Pancreas (tissue), 10 donors: ENCODE data around the gene CCHCR1. TPM values are rescaled to one million over a fixed set of nuclear protein-coding genes. Genes with fewer than 3 reads are reported as not detected.
"Not testable (repeated sequence)": the region's sequence is repeated elsewhere in the genome, so short reads cannot be mapped to it uniquely, and the experiment has no call there.

Experiments used
- ATAC-seq, 4 donors: fragments of 200-7000 bp; cut with Tn5 transposase; one replicate each; pipeline versions ENCODE4 v1.8.0 to v1.9.1; 2020; ENCODE audit warnings: mild to moderate bottlenecking in 4 of 4, moderate library complexity in 4 of 4
- DNase-seq, 6 donors: peaks; one replicate each; pipeline ENCODE4 v3.0.0-alpha.2; 2020
- FAIRE-seq: peaks from 2 replicates; lab custom pipeline; 2012; peaks lifted over from hg19 to GRCh38; lab: Jason Lieb, UNC
- H3K27ac ChIP-seq, 4 donors: fragments of 200-600 bp; sonication (generic); 1 replicate in 3 of 4; 2 replicates in 1 of 4; pipeline versions ENCODE4 v1.5.0 to v1.8.0; 2020
- H3K27me3 ChIP-seq, 4 donors: fragments of 200-600 bp; one replicate each; pipeline ENCODE4 v1.8.0; 2021
- H3K36me3 ChIP-seq, 3 donors: fragments of 200-600 bp; sonication (generic) in 1 of 3; one replicate each; pipeline versions ENCODE4 v1.5.0 to v1.8.0; 2020 to 2021
- H3K4me1 ChIP-seq, 3 donors: fragments of 200-600 bp; one replicate each; pipeline ENCODE4 v1.8.0; 2021
- H3K4me3 ChIP-seq, 4 donors: fragments of 200-600 bp; sonication (generic) in 2 of 4; one replicate each; pipeline versions ENCODE4 v1.5.0 to v1.8.0; 2020 to 2021
- H3K9me3 ChIP-seq, 4 donors: fragments of 200-600 bp; one replicate each; pipeline ENCODE4 v1.8.0; 2021
- WGBS, 2 donors: extraction: QIAGEN DNeasy Blood & Tissue Kit; methylation state at CpG; one replicate each; pipeline ENCODE4 v1.1.7; 2013; 5-methylcytosine and 5-hydroxymethylcytosine counted together
- intact Hi-C, 3 donors: fragments of 100-400 bp; cut with DNase I; formaldehyde crosslinking; loops; one replicate each; pipeline versions ENCODE4 v1.11.1 to v1.14.2; 2022
- polyA plus RNA-seq, 2 donors: library from polyadenylated mRNA; stranded (reverse); fragments of 200-250 nt; gene quantifications; one replicate each; pipeline ENCODE4 v1.2.3, GENCODE V29; 2013
- total RNA-seq, 6 donors: library from RNA; stranded (reverse); fragmentation: NEBNext Ultra II Directional in 4 of 6; extraction: Animal tissue kit (Norgen Biotek cat#: 25700) in 4 of 6; gene quantifications; one replicate each; pipeline versions ENCODE4 v1.2.1 to v1.2.4, GENCODE V29; 2021 to 2023
- TF ChIP-seq, protein P1 (sequence below), 4 donors: fragments of 200-600 bp; sonication (generic) in 3 of 4; IDR thresholded peaks; one replicate each; pipeline versions ENCODE4 v1.5.0 to v1.8.0; 2021; ENCODE audit warnings: antibody characterized with exemption in 4 of 4
- donor health status: healthy with polysubstance abuse.
- donor health status: DM: no; HTN: no; CAD: no; lungs with moderate emphysema.
- donor health status: DM: no; HTN: no; CAD: no.
- donor health status: control.
- donor health status: control.
- donor health status: Bipolar disorder and iron deficiency.
- donor health status: DM: yes; HTN: yes; CAD: no.
- donor health status: DM: no; HTN: no; CAD: no.
- donor health status: DM: no; HTN: no; CAD: no.
- donor health status: DM: yes; HTN: yes; CAD: no.

CCHCR1 gene
- total and polyA plus RNA-seq, 8 donors = 6.7 to 27.0 (median 15.6) TPM

DNA sequence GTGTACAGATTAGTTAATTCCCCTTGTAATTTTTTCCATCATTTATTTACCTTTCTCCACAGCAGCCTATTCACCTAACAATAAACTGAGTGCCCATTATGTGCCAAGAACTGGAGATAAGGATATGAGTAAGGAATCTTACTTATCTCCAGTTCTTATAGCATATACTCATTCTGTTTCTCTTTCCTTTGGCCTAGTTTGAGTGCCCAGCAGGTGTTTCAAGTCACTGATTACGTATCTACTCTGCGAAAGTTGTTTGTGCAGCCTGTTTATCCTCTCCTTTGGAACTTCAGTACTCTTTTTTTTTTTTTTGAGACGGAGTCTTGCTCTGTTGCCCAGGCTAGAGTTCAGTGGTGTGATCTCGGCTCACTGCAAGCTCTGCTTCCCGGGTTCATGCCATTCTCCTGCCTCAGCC, 30.2 kb upstream of the CCHCR1 start:
- intact Hi-C loops = no loop called here
- peak overlapping the region; percentile 88 to 98 (median 94) for H3K27ac ChIP-seq
- TF ChIP-seq, protein P1, sequence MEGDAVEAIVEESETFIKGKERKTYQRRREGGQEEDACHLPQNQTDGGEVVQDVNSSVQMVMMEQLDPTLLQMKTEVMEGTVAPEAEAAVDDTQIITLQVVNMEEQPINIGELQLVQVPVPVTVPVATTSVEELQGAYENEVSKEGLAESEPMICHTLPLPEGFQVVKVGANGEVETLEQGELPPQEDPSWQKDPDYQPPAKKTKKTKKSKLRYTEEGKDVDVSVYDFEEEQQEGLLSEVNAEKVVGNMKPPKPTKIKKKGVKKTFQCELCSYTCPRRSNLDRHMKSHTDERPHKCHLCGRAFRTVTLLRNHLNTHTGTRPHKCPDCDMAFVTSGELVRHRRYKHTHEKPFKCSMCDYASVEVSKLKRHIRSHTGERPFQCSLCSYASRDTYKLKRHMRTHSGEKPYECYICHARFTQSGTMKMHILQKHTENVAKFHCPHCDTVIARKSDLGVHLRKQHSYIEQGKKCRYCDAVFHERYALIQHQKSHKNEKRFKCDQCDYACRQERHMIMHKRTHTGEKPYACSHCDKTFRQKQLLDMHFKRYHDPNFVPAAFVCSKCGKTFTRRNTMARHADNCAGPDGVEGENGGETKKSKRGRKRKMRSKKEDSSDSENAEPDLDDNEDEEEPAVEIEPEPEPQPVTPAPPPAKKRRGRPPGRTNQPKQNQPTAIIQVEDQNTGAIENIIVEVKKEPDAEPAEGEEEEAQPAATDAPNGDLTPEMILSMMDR (IDR thresholded peaks at IDR 0.05) = no peak
- H3K4me1 ChIP-seq = peaks cover 13 to 30% (median 14%) of the 10 kb centered on the region in 3 donors
- FAIRE-seq (peak; percentile 29), ATAC-seq (peak; percentile 79 to 86 (median 82)), DNase-seq (peak in 2 of 6 donors; percentile 57 to 64)
- no peaks in the 10 kb centered on the region for H3K9me3 ChIP-seq
- 25 to 30% methylated on average over 5 of the region's 5 CpGs for WGBS, 2 donors
- no peaks in the 10 kb centered on the region for H3K27me3 ChIP-seq
- H3K4me3 ChIP-seq = no peak overlapping the region
- no peaks in the 10 kb centered on the region for H3K36me3 ChIP-seq

DNA sequence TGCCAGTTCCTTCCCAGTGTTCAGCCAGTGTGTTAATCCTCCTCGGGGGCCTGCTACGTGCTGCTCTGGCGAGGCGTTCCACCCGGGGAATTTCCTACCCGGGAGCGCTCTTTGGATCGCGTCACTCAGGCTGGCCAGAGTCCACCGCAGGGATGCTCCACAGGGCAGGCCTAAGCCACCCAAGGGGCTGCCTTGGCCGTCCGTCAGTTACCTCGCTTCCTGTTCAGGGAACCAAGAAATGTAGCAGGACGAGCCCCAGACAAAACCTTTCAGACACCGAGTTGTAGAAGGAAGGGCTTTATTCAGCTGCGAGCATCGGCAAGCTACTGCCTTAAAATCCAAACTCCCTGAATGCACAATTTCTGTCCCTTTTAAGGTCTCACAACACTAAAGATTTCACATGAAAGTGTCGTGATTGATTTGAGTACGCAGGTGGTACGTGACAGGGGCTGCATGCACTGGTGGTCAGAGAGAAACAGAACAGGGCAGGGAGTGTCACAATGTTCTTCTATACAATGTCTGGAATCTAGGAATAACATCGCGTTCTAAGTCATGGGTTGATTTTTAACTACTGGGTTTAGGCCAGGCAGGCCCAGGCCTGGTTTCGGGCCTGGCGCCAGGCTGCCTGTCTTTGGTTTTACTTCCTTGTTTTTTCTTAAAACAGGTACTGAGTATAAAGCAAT, 28.6 kb upstream of the CCHCR1 start:
- DNase-seq (peak; percentile 70 to 89 (median 82)), FAIRE-seq (no peak), ATAC-seq (peak; percentile 30 to 60 (median 44))
- Histone ChIP-seq H3K4me3 (peak overlapping the region in 3 of 4 donors; percentile 28 to 56 (median 44)), H3K27ac (peak overlapping the region; percentile 88 to 98 (median 94)), H3K9me3 (no peaks in the 10 kb centered on the region), H3K36me3 (no peaks in the 10 kb centered on the region), H3K4me1 (peaks cover 13 to 33% (median 14%) of the 10 kb centered on the region in 3 donors), H3K27me3 (no peaks in the 10 kb centered on the region)
- WGBS, 2 donors = 10 to 18% methylated on average over 24 of the region's 24 CpGs
- TF ChIP-seq, protein P1 (IDR thresholded peaks at IDR 0.05) = no peak
- intact Hi-C loops = no loop called here

DNA sequence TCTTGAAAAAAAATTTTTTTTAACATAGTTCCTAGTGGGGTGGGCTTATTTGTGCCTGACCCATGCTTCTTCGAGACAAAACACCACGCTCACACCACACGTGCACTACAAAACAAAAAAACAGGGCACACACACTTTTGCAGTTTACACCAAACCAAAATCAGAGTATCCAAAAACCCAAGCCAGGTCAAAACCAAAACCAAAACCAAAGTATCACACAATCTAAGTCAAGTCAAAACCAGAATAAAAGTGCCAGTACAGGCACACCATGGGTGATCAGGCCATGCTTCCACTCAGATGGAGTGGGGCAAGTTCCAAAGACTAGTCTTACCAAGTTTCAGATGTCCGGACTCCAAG, 28.1 kb upstream of the CCHCR1 start:
- Histone ChIP-seq H3K4me1 (peaks cover 13 to 33% (median 14%) of the 10 kb centered on the region in 3 donors), H3K4me3 (peak overlapping the region in 3 of 4 donors; percentile 28 to 56 (median 44)), H3K27ac (peak overlapping the region; percentile 88 to 98 (median 94))
- H3K9me3 ChIP-seq, H3K36me3 ChIP-seq, H3K27me3 ChIP-seq, FAIRE-seq, DNase-seq, intact Hi-C loops: not testable (repeated sequence)
- WGBS, 2 donors = 13 to 26% methylated on average over 4 of the region's 4 CpGs
- ATAC-seq = peak in 1 of 4 donors; percentile 3

DNA sequence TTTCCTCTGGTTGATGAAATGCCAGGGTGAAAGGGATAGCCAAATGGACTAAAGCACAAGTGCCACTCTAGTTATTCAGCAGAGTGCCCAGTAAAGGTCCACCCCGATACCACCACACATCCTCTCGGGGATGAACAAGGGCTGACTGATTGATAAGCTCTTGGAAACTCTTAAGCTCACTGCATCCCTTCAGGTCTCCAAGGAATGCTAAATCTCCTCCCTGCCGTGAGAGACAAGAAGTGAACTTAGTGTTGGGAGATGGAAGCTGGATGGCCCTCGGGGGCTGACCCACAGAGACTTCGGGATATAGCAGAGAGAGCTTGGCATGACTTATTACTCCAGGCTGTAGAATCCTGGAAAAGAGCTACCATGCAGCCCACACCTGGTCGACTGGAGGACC, 26.3 kb upstream of the CCHCR1 start:
- H3K9me3 ChIP-seq, H3K27me3 ChIP-seq, FAIRE-seq, H3K36me3 ChIP-seq, ATAC-seq, intact Hi-C loops: not testable (repeated sequence)
- H3K27ac ChIP-seq = peak overlapping the region in 1 of 4 donors; percentile 98
- WGBS, 2 donors = 54% methylated on average over 6 of the region's 6 CpGs
- peaks cover 13 to 31% (median 18%) of the 10 kb centered on the region in 3 donors for H3K4me1 ChIP-seq
- DNase-seq = peak in 2 of 6 donors; percentile 10 to 37
- peak overlapping the region in 2 of 4 donors; percentile 28 to 56 for H3K4me3 ChIP-seq

DNA sequence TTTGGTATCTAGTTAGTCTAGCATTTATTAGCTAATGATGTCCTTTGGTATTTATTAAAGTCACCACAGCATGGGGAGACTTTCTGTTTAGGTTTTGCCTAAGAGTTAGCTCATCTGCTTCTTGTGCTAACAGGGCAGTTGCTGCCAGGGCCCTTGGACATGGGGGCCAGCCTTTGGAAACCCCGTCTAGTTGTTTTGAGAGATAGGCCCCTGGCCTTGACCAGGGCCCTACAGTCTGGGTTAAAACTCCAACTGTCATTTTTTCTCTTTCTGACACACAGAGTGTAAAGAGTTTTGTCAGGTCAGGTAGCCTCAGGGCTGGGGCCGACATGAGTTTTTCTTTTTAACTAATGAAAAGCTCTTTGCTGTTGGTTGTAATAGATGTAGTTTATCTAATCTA, 25.7 kb upstream of the CCHCR1 start:
- H3K9me3 ChIP-seq, H3K36me3 ChIP-seq, ATAC-seq, FAIRE-seq, intact Hi-C loops, H3K27me3 ChIP-seq: not testable (repeated sequence)
- peak in 1 of 6 donors; percentile 15 for DNase-seq
- Histone ChIP-seq H3K4me1 (peaks cover 13 to 28% (median 17%) of the 10 kb centered on the region in 3 donors), H3K27ac (peak overlapping the region in 1 of 4 donors; percentile 98), H3K4me3 (peak overlapping the region in 2 of 4 donors; percentile 28 to 56)
- WGBS, 2 donors = 20 to 27% methylated on average over 2 of the region's 2 CpGs

DNA sequence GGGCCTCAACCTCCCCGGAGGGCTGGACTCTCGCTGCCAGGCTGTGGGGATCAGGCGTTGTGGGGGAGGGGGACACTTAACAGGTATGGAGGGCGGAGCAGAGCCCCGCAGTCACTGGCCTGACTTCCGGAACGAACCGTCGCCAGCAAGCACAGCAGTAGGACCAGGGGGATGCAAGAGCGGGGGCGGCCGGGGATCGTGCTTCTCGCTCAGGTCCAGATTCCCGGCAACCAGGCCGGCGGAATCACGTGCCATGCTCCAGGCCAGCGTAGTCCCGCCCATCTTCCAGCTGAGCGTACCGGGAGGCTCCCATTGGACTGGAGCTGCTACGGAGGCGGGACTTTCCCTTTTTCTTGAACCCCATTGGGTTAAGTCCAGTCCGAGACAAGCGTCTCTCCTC, 22.9 kb upstream of the CCHCR1 start:
- peak overlapping the region in 1 of 4 donors; percentile 18 for H3K4me3 ChIP-seq
- no peak overlapping the region for H3K27ac ChIP-seq
- H3K4me1 ChIP-seq = peaks cover 0 to 28% (median 15%) of the 10 kb centered on the region in 3 donors
- ATAC-seq (peak; percentile 52 to 95 (median 88)), DNase-seq (peak; percentile 37 to 80 (median 67)), FAIRE-seq (no peak)
- no peaks in the 10 kb centered on the region for H3K9me3 ChIP-seq
- intact Hi-C loops = no loop called here
- WGBS, 2 donors = 72 to 73% methylated on average over 26 of the region's 26 CpGs
- H3K36me3 ChIP-seq = peaks cover 0 to 6% (median 0%) of the 10 kb centered on the region in 3 donors
- TF ChIP-seq, protein P1 (IDR thresholded peaks at IDR 0.05) = no peak
- no peaks in the 10 kb centered on the region for H3K27me3 ChIP-seq
